ENCODE measurements around the gene ASTN2.

Gene ASTN2

DNA sequence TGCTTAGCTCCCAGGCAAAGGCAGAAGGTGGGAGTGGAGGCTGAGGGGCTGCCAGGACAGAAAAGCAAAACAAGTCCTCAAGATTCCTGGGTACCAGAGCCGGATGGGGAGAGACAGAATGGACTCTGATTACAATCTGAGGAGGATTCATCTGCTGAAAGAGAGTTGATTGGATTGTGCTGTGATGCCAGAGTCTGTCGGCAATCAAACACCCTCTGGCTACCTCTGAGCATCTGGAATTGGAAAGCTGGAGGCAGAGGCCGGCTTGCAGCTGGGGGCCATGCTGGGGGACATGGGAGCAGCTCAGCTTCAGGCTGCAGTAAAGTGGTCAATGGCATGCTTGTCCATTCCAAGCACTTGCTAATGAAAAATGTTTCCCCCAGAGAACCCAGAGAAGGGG lies 59.3 kb downstream of the ASTN2 start:
- DNase-seq = no peak

DNA sequence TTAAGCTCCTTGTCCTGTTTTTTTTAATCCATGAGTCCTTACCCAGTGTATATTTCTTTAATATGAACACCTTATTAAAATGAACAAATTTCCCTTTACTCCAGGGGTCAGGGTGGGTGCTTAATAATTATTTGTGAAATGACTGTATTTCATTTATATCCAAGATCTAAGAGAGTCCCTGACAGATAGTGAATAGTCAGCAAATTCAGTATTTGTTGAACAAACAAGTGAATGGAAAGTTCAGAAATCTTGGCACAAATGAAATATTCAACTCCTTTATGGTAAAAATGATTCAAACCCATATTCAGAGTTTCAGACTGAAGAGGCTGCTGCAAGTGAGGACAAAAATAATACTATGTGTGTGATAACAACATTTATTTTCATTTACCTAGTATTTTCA lies 59.9 kb downstream of the ASTN2 start:
- DNase-seq = no peak

DNA sequence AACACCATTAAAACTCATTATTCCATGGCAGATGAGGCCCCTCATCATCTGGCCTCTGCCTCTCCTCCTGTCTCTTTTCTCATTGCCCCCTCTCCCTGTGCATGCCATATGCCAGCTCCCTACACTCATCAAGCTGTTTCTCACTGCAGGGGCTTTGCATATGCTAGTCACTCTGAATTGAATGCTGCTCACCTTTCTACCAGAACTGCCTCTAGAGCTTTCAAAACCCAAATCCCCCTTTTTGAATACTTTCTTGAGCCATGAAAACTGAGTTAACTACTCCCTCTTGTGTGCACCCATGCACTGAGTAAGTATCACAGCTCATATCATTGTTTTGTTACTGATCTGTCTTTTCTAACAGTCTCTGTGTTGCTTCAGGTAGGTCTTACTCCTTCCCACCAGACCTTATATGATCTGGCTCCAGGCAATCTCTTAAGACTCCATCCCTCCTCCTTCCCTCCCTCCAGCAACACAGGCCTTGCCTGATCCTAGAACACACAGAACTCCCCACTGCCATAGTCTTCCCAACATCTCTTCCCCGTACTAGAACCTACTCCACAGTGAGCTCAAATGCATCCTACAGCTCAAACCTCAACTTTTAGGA lies 60.5 kb downstream of the ASTN2 start:
- DNase-seq = no peak

DNA sequence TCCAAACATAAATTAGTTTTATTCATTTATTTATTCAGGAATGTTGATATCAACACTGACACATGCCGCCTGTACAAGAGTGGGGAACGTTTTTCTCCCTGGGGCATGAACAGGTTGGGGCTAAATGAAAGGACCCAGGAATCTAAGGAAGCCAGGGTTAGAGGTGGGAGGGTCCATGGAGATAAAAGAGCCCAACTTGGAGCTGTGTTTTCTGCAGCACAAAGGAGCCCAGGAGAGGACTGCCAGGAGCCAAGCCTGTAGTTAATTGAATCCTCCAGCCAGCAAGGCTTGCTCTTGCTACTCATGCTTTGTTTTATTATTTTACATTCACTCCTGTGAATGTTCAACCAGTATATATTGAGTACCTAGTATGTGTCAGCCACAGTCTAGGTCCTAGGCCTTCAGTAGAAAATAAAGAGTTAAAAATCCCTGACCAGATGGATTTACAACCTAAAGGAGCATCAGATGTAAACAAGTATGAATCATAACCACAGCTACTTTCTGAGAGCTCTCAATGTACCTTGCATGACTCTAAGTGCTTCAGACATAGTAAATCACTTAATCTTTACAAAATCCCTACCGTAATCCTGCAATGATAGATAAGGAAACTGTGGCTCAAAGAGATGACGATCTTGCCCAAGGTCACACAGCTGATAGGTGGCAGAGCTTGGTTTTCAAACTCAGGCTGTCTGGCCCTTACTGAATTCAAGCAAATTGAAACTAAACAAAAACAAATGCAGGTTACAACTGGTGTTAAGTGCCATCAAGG lies 69.8 kb downstream of the ASTN2 start:
- no peak for DNase-seq

DNA sequence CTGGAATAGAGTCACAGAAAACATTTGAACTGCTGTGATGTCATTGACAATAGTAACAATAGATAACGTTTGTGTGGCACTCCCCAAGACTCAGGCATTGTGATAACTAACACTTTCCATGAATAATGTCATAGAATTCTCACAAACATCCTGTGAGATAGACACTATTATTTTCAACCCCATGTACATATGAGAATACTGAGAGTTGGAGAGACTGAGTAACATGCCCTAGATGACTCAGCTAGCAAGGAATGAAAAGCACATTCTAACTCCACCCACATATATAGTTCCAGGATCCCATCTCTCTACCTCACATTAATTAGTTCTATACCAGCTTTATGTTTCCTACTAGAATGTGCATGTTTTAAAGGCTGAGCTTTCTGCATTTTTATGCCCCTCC lies 71.4 kb downstream of the ASTN2 start:
- DNase-seq = no peak

DNA sequence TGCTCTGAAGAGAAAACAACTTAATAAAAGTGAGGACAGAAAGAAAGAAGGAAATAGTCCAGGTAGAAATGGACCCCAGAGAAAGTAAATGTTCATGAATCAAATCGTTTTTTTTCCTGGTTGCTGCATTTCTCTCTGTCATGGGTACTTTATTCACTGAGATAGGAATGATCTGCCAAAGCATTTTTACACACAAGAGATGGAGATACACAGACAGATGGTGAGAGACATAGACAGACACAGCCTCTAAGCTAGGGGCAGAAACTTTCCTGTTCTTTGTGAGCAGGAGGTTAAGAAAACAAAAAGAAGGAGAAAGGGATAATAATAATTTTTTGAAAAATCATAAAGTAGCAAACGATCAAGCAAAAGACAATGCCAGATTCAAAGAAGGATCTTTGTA lies 73.7 kb downstream of the ASTN2 start:
- DNase-seq = no peak

DNA sequence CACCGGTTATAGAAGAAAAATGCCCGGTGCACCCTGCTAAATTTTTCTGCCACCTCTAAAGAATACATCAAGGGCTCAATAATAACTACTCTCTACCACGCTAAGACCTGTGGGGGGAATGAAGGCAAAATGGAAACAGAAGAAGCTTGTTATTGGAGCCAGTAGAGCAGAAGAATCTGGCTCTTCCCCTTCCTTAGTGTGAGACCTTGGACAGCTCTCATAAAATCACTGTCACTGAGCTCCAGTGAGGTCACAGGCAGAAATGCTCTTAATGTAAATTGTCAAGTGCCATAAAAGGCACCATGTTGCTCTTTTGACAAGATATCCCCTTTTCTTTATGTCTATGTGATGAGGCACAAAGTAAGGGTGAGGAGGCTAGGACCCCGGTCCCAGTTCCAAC lies 74.4 kb downstream of the ASTN2 start:
- DNase-seq = no peak

DNA sequence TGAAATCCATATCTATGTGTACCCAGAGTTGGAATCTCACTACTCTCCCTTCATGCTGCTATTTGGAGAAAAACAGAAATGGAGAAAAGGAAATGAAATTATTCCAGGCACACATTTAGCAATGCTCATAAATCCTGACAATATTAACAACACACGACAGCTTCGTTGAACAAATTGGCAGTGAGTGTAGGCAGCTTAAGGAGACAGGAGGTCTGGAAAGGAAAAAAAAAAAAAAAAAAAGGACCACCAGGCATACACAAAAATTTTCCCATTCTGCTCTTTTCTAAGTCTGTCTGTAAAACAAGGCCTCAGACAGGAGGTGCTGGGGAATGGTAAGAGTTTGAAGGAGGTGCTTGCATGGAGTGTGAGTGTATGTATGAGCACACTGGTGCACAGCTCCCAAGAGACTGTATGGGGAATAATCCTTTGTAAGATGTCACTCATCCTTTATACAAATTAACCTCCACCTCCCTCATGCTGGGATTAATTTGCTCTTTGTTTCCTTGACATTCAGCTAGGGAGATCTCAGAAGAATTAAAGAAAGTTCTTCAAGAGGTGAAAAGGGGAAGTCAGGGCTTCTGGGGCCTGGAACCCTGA lies 78.9 kb downstream of the ASTN2 start:
- DNase-seq = no peak

DNA sequence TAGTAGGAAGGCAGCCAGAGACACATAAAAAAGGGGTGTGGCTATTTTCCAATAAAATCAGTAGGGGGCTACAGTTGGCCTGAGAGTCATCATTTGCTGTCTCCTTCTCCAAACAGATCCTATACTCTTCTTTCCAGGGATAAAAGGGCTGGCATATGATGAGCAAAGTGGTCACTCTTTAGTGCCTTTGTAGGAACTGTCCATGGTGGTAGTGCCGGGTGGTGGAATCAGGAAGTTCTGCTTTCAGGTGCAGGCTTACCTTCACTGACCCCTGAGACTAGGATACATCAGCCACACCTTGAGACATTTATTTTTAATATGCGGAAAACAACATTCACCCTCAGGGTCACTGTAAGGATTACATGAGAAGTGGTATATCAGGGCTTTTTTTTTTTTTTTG lies 80.8 kb downstream of the ASTN2 start:
- no peak for DNase-seq

DNA sequence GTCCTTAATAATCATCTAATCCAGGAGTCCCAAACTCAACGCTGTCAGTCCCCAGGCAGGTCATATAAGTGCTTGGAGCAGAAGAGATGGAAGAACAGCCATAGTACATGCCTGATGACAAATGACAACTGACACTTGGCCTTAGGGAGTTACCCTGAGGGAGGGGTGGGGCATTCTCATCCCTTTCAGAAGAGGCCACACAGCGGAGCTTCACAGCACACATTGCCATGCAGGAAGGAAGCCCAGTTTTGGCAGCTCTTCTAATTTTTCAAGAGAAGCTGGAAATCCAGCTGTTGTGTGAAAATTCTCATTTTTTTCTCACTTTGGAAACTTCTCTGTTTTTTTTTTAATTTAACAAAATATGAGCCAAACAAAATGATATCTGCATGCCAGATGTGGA lies 89.0 kb downstream of the ASTN2 start:
- no peak for DNase-seq

DNA sequence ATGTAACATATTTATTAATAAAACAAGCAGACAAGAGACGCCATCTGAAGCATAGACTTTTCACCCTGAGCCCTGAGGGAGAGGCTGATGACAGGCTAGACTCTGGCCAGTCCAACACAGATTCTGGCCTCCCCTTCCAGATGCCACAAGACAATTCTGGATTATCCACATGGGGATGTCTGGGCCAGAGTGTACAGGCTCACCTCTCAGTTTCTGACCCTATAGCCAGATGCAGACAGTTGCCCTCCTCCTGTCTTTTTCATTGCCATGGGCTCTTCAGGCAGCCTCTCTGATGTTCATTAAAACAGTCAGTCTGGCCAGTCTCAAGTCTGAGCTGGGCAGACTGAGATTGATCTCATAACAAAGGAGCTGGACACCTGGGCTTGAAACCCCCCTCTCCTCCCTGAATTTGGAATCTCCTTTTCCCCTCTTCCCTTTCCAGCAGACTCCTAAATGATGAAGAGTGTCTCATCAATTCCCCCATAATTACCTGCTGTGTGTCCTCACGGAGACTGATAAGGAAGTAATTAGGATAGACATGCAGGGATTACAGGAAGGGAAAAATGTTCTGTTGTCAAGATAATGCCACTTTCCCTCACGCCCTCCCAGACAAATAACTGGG lies 89.6 kb downstream of the ASTN2 start:
- no peak for DNase-seq

DNA sequence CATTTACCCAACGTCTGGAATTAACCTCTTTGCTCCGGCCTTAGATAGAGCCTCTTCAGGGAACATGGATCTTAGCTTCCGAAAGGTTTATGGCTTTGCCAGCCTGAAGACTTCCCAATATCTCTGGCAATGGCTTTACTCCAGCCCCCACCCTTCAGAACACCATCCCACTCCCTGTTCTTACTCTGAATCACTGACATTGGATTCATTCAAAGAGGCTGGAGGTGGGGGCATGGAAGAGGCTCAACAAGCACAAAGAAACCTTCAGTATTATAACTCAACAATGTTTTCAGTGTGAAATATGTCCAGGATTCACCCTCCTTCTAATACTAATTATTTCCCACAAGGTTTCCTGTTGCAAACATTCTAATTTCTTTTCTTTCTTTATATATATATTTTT lies 91.5 kb downstream of the ASTN2 start:
- no peak for DNase-seq

DNA sequence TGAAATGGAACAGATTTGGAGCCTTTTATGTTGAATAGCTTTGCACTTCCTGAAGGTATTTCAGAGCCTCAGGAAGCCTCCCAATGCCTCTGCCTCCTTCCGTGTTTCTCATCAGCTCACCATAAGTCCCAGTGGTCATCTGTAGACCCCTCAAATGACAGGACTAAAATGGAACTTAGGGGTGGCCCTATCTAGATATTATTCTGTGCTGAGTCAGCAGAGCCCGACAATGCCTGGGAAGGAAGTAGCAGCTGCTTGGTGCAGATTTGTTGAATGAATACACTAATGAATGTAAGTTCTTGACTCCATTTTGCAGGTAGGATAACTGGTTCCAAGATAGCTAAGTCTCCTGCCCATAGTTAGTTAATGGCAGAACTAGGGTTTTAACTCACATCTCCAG lies 97.7 kb downstream of the ASTN2 start:
- DNase-seq = no peak

DNA sequence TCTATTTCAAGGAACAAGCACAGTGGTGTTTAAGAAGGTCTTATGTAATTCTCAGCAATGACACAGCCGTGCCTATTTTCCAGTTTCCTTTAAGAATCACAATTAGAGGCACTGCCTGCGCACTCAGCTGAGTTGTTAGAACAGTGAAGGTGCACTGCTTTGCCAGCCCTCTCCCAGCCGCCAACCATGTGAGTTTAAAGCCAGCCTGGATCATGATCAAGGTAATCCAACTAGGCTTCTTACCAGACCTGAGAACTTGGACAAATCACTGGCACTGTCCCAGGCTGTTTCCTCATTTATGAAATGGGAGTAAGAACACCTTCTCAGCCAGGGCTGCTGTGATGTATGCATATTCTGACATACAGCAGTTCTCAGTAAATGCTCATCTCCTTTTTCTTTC lies 99.6 kb downstream of the ASTN2 start:
- no peak for DNase-seq

DNA sequence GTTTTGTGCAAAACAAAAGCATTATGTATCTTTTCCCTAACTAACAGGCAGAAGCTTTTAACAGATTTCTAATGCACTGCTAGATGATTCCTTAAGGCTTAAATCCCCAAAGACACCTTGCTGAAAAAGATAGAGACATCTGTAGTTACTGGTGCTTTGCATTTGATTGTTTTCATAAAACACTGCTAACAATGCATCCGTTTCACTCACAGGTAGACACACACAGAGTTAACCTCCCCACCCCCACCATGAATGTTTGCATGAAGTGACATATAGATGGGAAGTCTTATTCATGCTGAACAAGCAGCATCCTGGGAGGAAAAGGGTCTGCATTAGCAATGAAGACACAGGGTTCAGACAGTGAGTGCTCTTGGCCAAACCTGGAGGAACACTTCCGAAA lies 100.9 kb downstream of the ASTN2 start:
- no peak for DNase-seq

DNA sequence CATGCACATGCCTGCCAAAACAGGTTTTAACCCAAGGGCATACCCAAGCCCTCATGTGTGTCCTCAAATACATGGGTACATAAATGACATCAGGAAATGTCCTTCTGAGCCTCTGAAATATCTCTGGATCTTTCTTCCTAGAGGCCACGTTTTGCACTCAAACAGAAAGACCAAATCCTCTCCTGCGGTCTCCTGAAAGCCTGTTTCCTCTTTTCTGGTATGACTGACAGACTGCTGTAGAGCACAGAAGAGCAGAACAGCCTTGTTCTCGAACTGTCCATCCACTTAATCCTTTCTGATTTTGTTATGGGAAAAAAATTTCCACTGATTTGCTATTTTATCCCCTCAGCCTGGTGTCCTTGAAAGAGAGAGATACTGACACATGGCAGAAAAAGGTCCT lies 107.2 kb downstream of the ASTN2 start:
- no peak for DNase-seq

DNA sequence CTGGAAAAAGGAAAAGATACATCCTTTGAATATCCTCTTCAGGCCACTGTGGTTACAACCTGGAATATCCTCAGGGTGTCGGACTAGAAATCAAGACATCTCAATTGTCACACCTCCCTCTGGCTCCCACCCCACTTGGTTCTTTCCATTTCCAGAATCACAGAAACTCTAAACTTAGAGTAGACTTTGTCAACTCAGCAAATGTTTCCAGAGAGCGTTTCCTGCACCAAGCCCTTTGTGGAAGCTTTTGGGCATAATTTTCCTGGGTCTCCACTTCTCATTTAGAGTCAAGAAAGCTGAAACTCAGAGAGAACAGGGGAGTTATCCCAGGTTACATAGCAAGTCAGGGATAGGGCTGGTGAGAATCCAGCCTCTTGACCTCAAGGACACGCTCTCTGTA lies 108.8 kb downstream of the ASTN2 start:
- no peak for DNase-seq

DNA sequence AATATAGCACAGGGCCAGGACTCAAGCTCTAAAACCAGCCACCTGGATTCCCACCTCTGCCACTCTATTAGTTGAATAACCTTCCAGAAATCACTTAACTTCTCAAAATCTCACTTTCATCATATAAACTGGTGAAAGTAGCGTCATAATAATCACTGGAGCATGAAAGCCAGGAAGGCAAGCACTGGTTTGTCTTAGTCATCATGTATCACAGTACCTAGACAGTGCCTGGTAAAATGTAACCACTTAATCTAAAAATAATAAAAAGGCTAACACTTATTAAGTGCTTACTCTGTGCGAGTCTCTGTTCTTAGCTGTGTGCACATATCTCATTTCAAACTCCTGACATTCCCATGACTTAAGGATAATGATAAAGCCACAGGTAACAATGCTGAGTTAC lies 109.4 kb downstream of the ASTN2 start:
- no peak for DNase-seq

DNA sequence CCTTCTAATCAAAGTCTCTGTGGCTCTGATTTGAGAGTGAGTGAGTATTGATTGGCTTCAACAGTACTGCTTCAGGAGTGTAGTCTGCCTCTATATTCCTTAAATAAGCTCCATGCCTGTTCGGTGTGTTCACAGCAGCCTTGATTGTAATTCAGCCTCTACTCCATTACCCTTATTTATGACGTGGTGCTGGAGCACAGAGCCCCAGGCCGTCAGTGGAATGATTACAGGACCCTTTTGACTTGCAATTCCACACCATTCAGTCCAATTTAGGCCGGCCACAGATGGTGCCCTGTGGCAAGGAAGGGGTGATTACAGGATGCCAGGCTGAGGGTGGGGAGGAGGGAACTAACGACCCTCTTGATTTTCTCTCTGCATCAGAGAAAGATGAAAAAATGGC lies 110.3 kb downstream of the ASTN2 start:
- no peak for DNase-seq

DNA sequence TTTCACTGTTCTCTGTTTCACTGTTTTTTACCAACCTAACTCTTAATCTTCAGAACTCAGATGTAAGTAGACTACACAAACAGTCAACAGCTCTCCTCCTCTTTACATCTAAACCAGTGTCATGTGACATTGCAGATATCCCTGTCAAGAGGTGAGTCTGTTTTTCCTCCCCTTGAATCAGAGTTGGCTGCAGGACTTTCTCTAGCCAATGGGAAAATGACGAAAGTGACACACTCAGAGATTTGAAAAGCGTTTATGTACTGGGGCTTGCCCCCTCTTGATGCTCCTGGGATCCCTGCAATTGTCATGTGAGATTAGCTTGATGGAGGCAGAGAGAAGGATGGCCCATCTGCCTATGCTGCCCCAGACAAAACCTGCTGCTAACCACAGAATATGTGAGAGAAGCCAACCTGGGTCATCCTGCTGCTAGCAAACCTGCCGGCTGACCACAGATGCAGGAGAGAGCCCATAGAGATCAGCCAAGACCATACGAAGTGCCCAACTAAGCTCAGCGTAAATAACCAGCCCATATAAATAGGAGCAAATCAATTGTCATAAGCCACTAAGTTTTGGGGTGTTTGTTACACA lies 111.1 kb downstream of the ASTN2 start:
- DNase-seq = no peak

DNA sequence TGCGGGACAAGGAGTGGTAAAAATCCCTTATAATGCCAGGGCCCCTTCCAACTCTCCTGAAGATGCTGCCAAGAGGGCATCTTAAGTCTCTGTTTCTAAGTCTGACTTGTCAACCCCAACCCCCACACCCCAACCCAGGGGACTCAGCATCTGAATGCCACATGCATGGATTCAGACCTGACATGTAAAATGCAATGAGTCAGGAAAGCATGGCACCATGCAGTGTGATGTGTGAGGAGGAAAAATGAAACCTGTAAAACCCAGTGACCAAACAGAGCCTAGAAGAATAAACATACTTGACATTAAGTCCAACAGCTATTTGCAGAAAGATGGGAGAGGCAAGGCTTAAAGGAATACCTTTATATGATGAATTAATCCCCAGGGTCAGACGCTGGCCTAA lies 112.4 kb downstream of the ASTN2 start:
- DNase-seq = no peak

DNA sequence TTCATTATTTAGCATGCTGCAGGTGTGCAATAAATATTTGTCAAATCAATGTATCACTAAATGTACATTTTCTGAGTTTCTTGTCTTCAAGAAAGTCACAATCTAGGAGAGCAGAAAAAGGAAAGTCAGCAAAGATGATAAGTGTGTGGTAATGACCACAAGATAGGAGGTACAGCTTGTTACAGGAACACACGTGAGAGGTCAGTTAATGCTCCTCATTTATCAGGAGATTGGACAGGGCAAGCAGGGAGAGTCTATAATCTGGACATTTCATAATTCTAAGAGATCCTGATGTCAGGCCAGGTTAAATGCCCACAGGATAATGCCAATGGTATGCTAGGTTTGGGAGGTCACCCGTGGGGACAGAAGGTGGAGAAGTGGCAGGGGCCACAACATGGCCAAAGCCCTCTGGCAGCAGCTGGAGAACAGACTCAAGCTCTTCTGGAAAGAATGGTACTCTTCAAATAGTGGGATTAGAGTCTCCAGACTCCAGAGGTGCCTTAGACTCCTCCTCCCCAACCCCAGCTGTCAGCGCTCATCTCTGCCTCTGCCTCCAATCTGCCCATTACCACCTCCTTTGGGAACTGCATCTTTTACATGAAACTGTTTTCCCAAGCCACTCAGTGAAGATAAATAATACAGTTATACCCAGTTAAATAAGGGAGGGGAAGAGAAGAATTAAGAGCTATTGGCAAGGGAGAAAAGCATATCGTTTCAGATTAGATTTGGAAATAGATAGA lies 114.3 kb downstream of the ASTN2 start:
- DNase-seq = no peak

DNA sequence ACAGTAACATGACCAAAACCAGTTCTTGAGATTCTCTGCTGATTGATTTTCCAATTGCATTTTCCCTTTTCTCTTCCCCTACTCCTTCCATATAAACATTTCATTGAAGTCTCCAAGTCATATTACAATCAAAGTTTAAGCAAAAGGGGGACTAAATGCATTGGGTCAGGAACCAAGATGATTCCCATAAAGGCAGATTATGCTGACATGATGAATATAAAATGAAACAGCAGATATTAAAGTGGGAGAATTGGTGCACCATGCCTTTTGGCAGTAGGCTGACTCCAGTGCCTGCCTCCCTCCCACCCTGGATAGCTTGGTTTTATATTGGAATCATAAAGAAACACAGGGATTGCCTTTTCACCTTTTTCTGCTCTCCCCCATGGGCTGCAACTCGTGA lies 118.4 kb downstream of the ASTN2 start:
- DNase-seq = no peak
